Measurements from ENCODE around the gene FAM89A. TPM values are rescaled to one million over a fixed set of nuclear protein-coding genes. Genes with fewer than 3 reads are reported as not detected.
A peak's percentile ranks its signal among the peaks of the same experiment; 100 is the strongest.

Gene FAM89A
- polyA plus RNA-seq, 1 of the 3 experiments (the other 2 are of a cell fraction), result 2.7 TPM

GRCh38 chr1:230986976-230987375 is 53.1 kb downstream of the FAM89A start:
- H3K9me3 ChIP-seq, result no peaks in the 10 kb centered on the region
- ChIA-PET POLR2A (no interaction called here), CTCF (interaction anchor here (1.0 kb wide), 1 partner anchor 223 kb away, joined by 3 read pairs; no protein-coding TSS in a partner anchor)
- H4K20me1 ChIP-seq (ENCODE audit: insufficient read depth), result 0 out of 2 replicates have a peak, but pooled peaks cover 3% of the 10 kb centered on the region
- H3K79me2 ChIP-seq (ENCODE audit: insufficient read depth), result peaks cover 23% of the 10 kb centered on the region
- no peak overlapping the region; the same call in 1 of the 2 replicates for H3K4me2 ChIP-seq
- peaks cover 5% of the 10 kb centered on the region for H3F3A ChIP-seq (replicated peaks; ENCODE audit: insufficient read depth)
- peaks cover 17 to 38% of the 10 kb centered on the region in 2 experiments for H3K36me3 ChIP-seq (replicated peaks in 1 of 2; ENCODE audit: control insufficient read depth in 1 of 2, insufficient read depth in 2 of 2, low read length in 1 of 2)
- WGBS (ENCODE audit: low lambda C conversion rate), result 26% methylated on average over 7 of the region's 7 CpGs
- H3K4me3 ChIP-seq (ENCODE audit: low read depth in 2 of 2, low read length in 1 of 2), result no peak overlapping the region
- no peak for DNase-seq
- peak overlapping the region; percentile 6 to 33; a peak in 2 of 4 replicates for H3K27ac ChIP-seq (ENCODE audit: low read depth in 2 of 2, low read length in 1 of 2)
- no peaks in the 10 kb centered on the region for H3K9me2 ChIP-seq
- no peaks in the 10 kb centered on the region for H3K27me3 ChIP-seq (ENCODE audit: insufficient read depth)
- peak overlapping the region; percentile 27; the same call in 1 of the 2 replicates for H2AFZ ChIP-seq (ENCODE audit: low read depth)
- H3K4me1 ChIP-seq (ENCODE audit: control insufficient read depth in 1 of 2, insufficient read depth in 2 of 2, low read depth in 1 of 2, low read length in 1 of 2), result peaks cover 0 to 4% of the 10 kb centered on the region in 2 experiments; a peak in 1 of 4 replicates
- H3K9ac ChIP-seq, result no peak overlapping the region
- TF ChIP-seq TEAD4 (IDR thresholded peaks at IDR 0.05; ENCODE audit: borderline replicate concordance, insufficient read depth) (no peak), GABPA (IDR thresholded peaks at IDR 0.05; ENCODE audit: low read depth) (no peak), NRF1 (IDR thresholded peaks at IDR 0.05; ENCODE audit: low read depth, low read length) (no peak), IRF3 (IDR thresholded peaks at IDR 0.05; ENCODE audit: low read depth, low read length) (no peak), POLR2AphosphoS5 (IDR thresholded peaks at IDR 0.05; ENCODE audit: low read depth, low read length) (no peak; the same call in 1 of the 2 replicates), SMC3 (IDR thresholded peaks at IDR 0.05; ENCODE audit: low read depth, low read length) (no peak), ELF1 (IDR thresholded peaks at IDR 0.05) (no peak), CHD2 (IDR thresholded peaks at IDR 0.05; ENCODE audit: low read length, partially characterized antibody) (no peak), TAF1 (IDR thresholded peaks at IDR 0.05; ENCODE audit: borderline replicate concordance, low read depth, low read length) (no peak; the same call in 1 of the 2 replicates), EP300 (IDR thresholded peaks at IDR 0.05; ENCODE audit: borderline replicate concordance in 1 of 2, low read depth in 1 of 2, low read length in 1 of 2) (no peak), FOSL2 (IDR thresholded peaks at IDR 0.05; ENCODE audit: borderline replicate concordance, low read depth) (peak; percentile 77), YY1 (IDR thresholded peaks at IDR 0.05; ENCODE audit: low read depth) (no peak), FOXJ3 (CRISPR knock-in tag; IDR thresholded peaks at IDR 0.05) (no peak), RAD21 (IDR thresholded peaks at IDR 0.05; ENCODE audit: low read length) (no peak), FOXM1 (IDR thresholded peaks at IDR 0.05; ENCODE audit: low read depth) (no peak), TCF12 (IDR thresholded peaks at IDR 0.05) (peak; percentile 70; the same call in 1 of the 2 replicates), RXRA (IDR thresholded peaks at IDR 0.05; ENCODE audit: borderline replicate concordance, low read depth) (no peak; the same call in 1 of the 2 replicates), MXI1 (IDR thresholded peaks at IDR 0.05; ENCODE audit: low read depth, low read length) (0 out of 2 replicates have a peak, but pooled peaks have one; percentile 46), JUND (IDR thresholded peaks at IDR 0.05) (peak; percentile 71), NFIC (IDR thresholded peaks at IDR 0.05; ENCODE audit: borderline replicate concordance) (no peak), RCOR1 (IDR thresholded peaks at IDR 0.05; ENCODE audit: low read length) (no peak), GATA2 (CRISPR knock-in tag; IDR thresholded peaks at IDR 0.05) (no peak), MEF2A (IDR thresholded peaks at IDR 0.05; ENCODE audit: borderline replicate concordance, low read depth) (no peak)
- TF ChIP-seq, protein P1, sequence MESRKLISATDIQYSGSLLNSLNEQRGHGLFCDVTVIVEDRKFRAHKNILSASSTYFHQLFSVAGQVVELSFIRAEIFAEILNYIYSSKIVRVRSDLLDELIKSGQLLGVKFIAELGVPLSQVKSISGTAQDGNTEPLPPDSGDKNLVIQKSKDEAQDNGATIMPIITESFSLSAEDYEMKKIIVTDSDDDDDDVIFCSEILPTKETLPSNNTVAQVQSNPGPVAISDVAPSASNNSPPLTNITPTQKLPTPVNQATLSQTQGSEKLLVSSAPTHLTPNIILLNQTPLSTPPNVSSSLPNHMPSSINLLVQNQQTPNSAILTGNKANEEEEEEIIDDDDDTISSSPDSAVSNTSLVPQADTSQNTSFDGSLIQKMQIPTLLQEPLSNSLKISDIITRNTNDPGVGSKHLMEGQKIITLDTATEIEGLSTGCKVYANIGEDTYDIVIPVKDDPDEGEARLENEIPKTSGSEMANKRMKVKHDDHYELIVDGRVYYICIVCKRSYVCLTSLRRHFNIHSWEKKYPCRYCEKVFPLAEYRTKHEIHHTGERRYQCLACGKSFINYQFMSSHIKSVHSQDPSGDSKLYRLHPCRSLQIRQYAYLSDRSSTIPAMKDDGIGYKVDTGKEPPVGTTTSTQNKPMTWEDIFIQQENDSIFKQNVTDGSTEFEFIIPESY (IDR thresholded peaks at IDR 0.05; ENCODE audit: borderline replicate concordance, low read depth), result no peak
- TF ChIP-seq, protein P2, sequence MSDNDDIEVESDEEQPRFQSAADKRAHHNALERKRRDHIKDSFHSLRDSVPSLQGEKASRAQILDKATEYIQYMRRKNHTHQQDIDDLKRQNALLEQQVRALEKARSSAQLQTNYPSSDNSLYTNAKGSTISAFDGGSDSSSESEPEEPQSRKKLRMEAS (IDR thresholded peaks at IDR 0.05; ENCODE audit: low read depth), result peak; percentile 92
- TF ChIP-seq, protein P3, sequence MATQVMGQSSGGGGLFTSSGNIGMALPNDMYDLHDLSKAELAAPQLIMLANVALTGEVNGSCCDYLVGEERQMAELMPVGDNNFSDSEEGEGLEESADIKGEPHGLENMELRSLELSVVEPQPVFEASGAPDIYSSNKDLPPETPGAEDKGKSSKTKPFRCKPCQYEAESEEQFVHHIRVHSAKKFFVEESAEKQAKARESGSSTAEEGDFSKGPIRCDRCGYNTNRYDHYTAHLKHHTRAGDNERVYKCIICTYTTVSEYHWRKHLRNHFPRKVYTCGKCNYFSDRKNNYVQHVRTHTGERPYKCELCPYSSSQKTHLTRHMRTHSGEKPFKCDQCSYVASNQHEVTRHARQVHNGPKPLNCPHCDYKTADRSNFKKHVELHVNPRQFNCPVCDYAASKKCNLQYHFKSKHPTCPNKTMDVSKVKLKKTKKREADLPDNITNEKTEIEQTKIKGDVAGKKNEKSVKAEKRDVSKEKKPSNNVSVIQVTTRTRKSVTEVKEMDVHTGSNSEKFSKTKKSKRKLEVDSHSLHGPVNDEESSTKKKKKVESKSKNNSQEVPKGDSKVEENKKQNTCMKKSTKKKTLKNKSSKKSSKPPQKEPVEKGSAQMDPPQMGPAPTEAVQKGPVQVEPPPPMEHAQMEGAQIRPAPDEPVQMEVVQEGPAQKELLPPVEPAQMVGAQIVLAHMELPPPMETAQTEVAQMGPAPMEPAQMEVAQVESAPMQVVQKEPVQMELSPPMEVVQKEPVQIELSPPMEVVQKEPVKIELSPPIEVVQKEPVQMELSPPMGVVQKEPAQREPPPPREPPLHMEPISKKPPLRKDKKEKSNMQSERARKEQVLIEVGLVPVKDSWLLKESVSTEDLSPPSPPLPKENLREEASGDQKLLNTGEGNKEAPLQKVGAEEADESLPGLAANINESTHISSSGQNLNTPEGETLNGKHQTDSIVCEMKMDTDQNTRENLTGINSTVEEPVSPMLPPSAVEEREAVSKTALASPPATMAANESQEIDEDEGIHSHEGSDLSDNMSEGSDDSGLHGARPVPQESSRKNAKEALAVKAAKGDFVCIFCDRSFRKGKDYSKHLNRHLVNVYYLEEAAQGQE (IDR thresholded peaks at IDR 0.05; ENCODE audit: low read depth, low read length), result peak; percentile 94
- TF ChIP-seq, protein P4, sequence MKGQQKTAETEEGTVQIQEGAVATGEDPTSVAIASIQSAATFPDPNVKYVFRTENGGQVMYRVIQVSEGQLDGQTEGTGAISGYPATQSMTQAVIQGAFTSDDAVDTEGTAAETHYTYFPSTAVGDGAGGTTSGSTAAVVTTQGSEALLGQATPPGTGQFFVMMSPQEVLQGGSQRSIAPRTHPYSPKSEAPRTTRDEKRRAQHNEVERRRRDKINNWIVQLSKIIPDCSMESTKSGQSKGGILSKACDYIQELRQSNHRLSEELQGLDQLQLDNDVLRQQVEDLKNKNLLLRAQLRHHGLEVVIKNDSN (IDR thresholded peaks at IDR 0.05; ENCODE audit: borderline replicate concordance, low read depth), result 0 out of 2 replicates have a peak, but pooled peaks have one; percentile 7
